ENCODE results near the gene ZMPSTE24. TPM values are rescaled to one million over a fixed set of nuclear protein-coding genes. Genes with fewer than 3 reads are reported as not detected.
"Not testable (repeated sequence)": the region's sequence is repeated elsewhere in the genome, so short reads cannot be mapped to it uniquely, and the experiment has no call there.

Gene ZMPSTE24
- polyA plus RNA-seq, 2 of the 4 experiments (the other 2 are of a cell fraction) = 44.3 to 61.3 TPM

- no peak overlapping the region for H3K27ac ChIP-seq
- H3K9me3 ChIP-seq = no peaks in the 10 kb centered on the region
- H3K4me1 ChIP-seq = no peaks in the 10 kb centered on the region
- H3K4me2 ChIP-seq = no peak overlapping the region
- ATAC-seq = no peak
- no peak for DNase-seq (ENCODE audit: low read depth in 1 of 2, low spot score in 1 of 2)
- POLR2A ChIA-PET = no interaction called here
- no peak for FAIRE-seq
- no peak overlapping the region for H3K4me3 ChIP-seq
- TF ChIP-seq MAFK (IDR thresholded peaks at IDR 0.05; ENCODE audit: partially characterized antibody) (peak; percentile 87), HOXB5 (CRISPR knock-in tag; IDR thresholded peaks at IDR 0.05) (no peak), PHF8 (IDR thresholded peaks at IDR 0.05; ENCODE audit: borderline replicate concordance, low read depth) (no peak), EHF (CRISPR knock-in tag; IDR thresholded peaks at IDR 0.05) (no peak)
- CTCF ChIA-PET = interaction anchor here (1.5 kb wide), 1 partner anchor 128 kb away, joined by 5 read pairs; no protein-coding TSS in a partner anchor
- 75% methylated on average over 3 of the region's 3 CpGs for WGBS (ENCODE audit: missing lambda C conversion rate)
These were observed 47.4 kb upstream of the ZMPSTE24 start for GRCh38 chr1:40210511-40211204.

GRCh38 chr1:40218333-40218732 is 39.7 kb upstream of the ZMPSTE24 start:
- 93% methylated on average over 5 of the region's 5 CpGs for WGBS (ENCODE audit: missing lambda C conversion rate)
- FAIRE-seq = no peak
- DNase-seq (ENCODE audit: low read depth in 1 of 2, low spot score in 1 of 2) = no peak
- H3K27ac ChIP-seq = no peak overlapping the region
- no peaks in the 10 kb centered on the region for H3K4me1 ChIP-seq
- POLR2A ChIA-PET = no interaction called here
- TF ChIP-seq RCOR1 (IDR thresholded peaks at IDR 0.05; ENCODE audit: low read depth, low read length) = no peak
- TF ChIP-seq NFE2L2 (conservative IDR thresholded peaks at IDR 0.05; ENCODE audit: low read length) = no peak
- TF ChIP-seq, protein P1, sequence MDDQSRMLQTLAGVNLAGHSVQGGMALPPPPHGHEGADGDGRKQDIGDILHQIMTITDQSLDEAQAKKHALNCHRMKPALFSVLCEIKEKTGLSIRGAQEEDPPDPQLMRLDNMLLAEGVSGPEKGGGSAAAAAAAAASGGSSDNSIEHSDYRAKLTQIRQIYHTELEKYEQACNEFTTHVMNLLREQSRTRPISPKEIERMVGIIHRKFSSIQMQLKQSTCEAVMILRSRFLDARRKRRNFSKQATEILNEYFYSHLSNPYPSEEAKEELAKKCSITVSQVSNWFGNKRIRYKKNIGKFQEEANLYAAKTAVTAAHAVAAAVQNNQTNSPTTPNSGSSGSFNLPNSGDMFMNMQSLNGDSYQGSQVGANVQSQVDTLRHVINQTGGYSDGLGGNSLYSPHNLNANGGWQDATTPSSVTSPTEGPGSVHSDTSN (IDR thresholded peaks at IDR 0.05) = no peak
- no peak for TF ChIP-seq HOXB5 (CRISPR knock-in tag; IDR thresholded peaks at IDR 0.05)
- TF ChIP-seq CBX2 (IDR thresholded peaks at IDR 0.05; ENCODE audit: borderline replicate concordance, low read depth) = no peak
- no peak for TF ChIP-seq JUNB (IDR thresholded peaks at IDR 0.05)
- TF ChIP-seq RAD21 (conservative IDR thresholded peaks at IDR 0.05 in 1 of 2, IDR thresholded peaks at IDR 0.05 in 1 of 2) = no peak
- no peak for TF ChIP-seq RARB (CRISPR knock-in tag; IDR thresholded peaks at IDR 0.05)
- no peak for TF ChIP-seq POLR2A (IDR thresholded peaks at IDR 0.05; ENCODE audit: low read length)
- TF ChIP-seq BCL3 (IDR thresholded peaks at IDR 0.05) = no peak
- TF ChIP-seq MAFK (IDR thresholded peaks at IDR 0.05; ENCODE audit: partially characterized antibody) = no peak
- no peak for TF ChIP-seq RFX5 (IDR thresholded peaks at IDR 0.05)
- no peak for TF ChIP-seq TP53 (CRISPR knock-in tag; IDR thresholded peaks at IDR 0.05)
- no peak for TF ChIP-seq CHD2 (IDR thresholded peaks at IDR 0.05; ENCODE audit: low read length, partially characterized antibody)
- no peak for TF ChIP-seq HEYL (CRISPR knock-in tag; IDR thresholded peaks at IDR 0.05)
- TF ChIP-seq ELK1 (IDR thresholded peaks at IDR 0.05; ENCODE audit: low read depth, low read length) = no peak
- no peak for TF ChIP-seq FOSB (CRISPR knock-in tag; IDR thresholded peaks at IDR 0.05)
- no peak for TF ChIP-seq CBX8 (IDR thresholded peaks at IDR 0.05)
- H3K4me3 ChIP-seq = no peak overlapping the region
- H3K9me3 ChIP-seq = no peaks in the 10 kb centered on the region
- no peak overlapping the region for H3K4me2 ChIP-seq
- ATAC-seq = no peak
- CTCF ChIA-PET = no interaction called here

DNA sequence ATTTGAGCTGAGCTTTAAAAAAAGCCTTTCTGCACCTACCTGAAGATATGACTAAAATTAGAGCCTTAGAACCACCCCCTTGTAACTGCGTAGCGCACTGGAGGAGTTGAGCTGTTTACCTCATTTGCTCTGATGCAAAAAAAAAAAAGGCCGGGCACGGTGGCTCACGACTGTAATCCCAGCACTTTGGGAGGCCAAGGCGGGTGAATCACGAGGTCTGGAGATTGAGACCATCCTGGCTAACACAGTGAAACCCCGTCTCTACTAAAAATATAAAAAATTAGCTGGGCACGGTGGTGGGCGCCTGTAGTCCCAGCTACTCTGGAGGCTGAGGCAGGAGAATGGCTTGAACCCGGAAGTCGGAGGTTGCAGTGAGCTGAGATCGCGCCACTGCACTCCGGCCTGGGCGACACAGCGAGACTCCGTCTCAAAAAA is 36.5 kb upstream of the ZMPSTE24 start:
- H3K27ac ChIP-seq; H3K4me1 ChIP-seq; H3K4me3 ChIP-seq; ATAC-seq; FAIRE-seq; CTCF ChIA-PET; DNase-seq (ENCODE audit: low read depth in 1 of 2, low spot score in 1 of 2); H3K4me2 ChIP-seq; H3K9me3 ChIP-seq: not testable (repeated sequence)
- WGBS (ENCODE audit: missing lambda C conversion rate) = 94% methylated on average over 18 of the region's 18 CpGs
- POLR2A ChIA-PET = interaction anchor here (0.7 kb wide), 1 partner anchor 94 kb away, joined by 3 read pairs; no protein-coding TSS in a partner anchor

Data from A549 (cell line).